ENCODE measurements around the gene PKP2. TPM values are rescaled to one million over a fixed set of nuclear protein-coding genes. Genes with fewer than 3 reads are reported as not detected.

Gene PKP2
- total and polyA plus RNA-seq, 2 experiments from 2014 or later, result 60.0 to 62.4 TPM

DNA sequence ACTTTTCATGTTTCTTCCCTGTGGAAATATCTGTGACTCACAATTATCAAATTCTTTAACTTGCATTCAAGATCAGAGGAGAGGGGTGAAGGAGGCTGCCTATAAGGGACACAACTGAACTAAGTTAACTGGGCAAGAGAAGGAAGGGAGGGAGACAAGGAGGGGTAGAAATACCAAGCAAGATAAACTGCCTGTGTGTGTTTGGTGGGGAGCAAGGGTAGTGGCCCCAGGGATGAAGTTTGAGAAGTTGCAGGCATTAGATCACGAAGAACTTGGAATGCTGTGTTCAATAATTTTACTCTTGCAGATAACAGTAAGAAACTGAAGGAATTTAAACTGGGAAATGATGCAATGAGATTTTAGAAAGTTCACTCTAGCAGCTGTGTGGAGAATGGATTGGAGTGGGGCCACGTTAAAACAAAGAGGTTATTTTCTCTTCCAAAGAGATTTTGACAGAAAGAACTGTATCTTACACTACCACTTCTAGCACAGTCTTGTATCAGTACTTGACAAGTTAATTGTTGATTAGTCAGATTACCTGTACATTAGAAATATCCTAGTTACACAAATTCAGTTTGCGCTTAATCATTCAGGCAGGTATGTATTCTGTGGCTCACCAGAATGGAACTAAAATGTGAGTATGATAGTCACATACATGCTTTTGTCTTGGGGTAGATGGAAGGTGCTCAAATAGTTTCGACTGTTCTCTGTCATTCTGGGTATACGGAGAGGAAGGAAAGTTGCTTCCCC lies 7.4 kb downstream of the PKP2 start:
- no peaks in the 10 kb centered on the region for H4K20me1 ChIP-seq (ENCODE audit: insufficient read depth, poor library complexity, severe bottlenecking)
- no peak overlapping the region for H2AFZ ChIP-seq
- no peak for DNase-seq (ENCODE audit: low spot score)
- 49% methylated on average over 5 of the region's 5 CpGs for WGBS (ENCODE audit: low lambda C conversion rate, missing lambda C conversion rate)
- H3K4me2 ChIP-seq, result peak overlapping the region; percentile 8
- no peaks in the 10 kb centered on the region for H3K27me3 ChIP-seq
- no peak for TF ChIP-seq CTCF (IDR thresholded peaks at IDR 0.05; ENCODE audit: poor library complexity)
- no peak for TF ChIP-seq EZH2 (IDR thresholded peaks at IDR 0.05; ENCODE audit: borderline replicate concordance)
- TF ChIP-seq EZH2phosphoT487 (IDR thresholded peaks at IDR 0.05; ENCODE audit: low read depth, severe bottlenecking, unreplicated experiment), result no peak
- no peak overlapping the region for H3K4me3 ChIP-seq
- no peaks in the 10 kb centered on the region for H3K9me3 ChIP-seq (ENCODE audit: low read depth)
- peak overlapping the region; percentile 13 for H3K27ac ChIP-seq
- peaks cover 75% of the 10 kb centered on the region for H3K79me2 ChIP-seq
- H3K4me1 ChIP-seq (ENCODE audit: insufficient read depth), result peaks cover 36% of the 10 kb centered on the region
- H3K9me2 ChIP-seq (replicated peaks; ENCODE audit: insufficient read depth), result no peaks in the 10 kb centered on the region
- H3K36me3 ChIP-seq (replicated peaks; ENCODE audit: insufficient read depth, low read depth), result no peaks in the 10 kb centered on the region

DNA sequence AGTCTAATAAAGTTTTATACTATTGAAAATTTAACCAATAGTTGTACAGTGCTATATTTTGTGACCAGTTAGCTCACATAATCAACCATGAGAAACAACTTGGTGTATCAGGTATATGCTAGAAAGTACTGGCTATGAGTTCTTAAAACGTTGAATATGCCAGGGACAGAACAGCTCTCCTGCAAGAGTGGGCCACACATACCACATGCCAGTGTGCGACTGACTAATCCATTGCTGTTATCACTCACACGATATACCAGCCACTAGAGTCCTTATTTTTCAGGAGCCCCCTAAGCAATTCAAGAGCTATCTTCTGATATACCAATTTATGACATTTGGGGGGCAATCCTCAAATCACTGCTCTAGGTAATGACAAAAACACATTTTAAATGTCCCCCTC lies 9.5 kb downstream of the PKP2 start:
- Histone ChIP-seq H3K27me3 (no peaks in the 10 kb centered on the region), H3K4me3 (no peak overlapping the region), H3K9me2 (replicated peaks; ENCODE audit: insufficient read depth) (no peaks in the 10 kb centered on the region), H3K4me2 (no peak overlapping the region), H3K79me2 (peaks cover 90% of the 10 kb centered on the region), H3K4me1 (ENCODE audit: insufficient read depth) (peaks cover 20% of the 10 kb centered on the region), H3K27ac (no peak overlapping the region), H2AFZ (no peak overlapping the region), H3K36me3 (replicated peaks; ENCODE audit: insufficient read depth, low read depth) (no peaks in the 10 kb centered on the region), H3K9me3 (ENCODE audit: low read depth) (no peaks in the 10 kb centered on the region), H4K20me1 (ENCODE audit: insufficient read depth, poor library complexity, severe bottlenecking) (no peaks in the 10 kb centered on the region)
- DNase-seq (ENCODE audit: low spot score), result no peak
- TF ChIP-seq EZH2 (IDR thresholded peaks at IDR 0.05; ENCODE audit: borderline replicate concordance), result no peak
- TF ChIP-seq EZH2phosphoT487 (IDR thresholded peaks at IDR 0.05; ENCODE audit: low read depth, severe bottlenecking, unreplicated experiment), result no peak
- no peak for TF ChIP-seq CTCF (IDR thresholded peaks at IDR 0.05; ENCODE audit: poor library complexity)
- 74% methylated on average over 3 of the region's 3 CpGs for WGBS (ENCODE audit: low lambda C conversion rate, missing lambda C conversion rate)

DNA sequence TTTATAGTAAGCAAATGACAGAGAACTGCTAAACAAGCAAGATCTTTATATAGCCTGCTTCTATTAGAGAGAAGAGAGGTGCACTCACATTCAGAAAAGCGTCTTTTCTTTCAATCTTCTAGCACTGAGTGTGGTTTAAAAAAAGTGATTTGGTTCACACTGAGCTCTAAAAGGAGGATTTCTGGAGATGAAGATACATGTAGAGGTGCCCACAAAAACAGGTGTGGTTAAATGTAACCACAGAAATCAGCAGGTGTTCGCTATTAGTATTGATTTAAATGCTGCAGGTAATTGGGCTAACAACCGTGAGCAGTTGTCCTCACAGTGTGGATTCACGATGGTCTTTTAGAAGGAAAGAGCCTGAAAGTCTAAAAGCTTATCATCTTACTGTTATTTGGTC lies 10.7 kb downstream of the PKP2 start:
- Histone ChIP-seq H3K9me3 (ENCODE audit: low read depth) (no peaks in the 10 kb centered on the region), H3K9me2 (replicated peaks; ENCODE audit: insufficient read depth) (no peaks in the 10 kb centered on the region), H3K4me2 (no peak overlapping the region), H4K20me1 (ENCODE audit: insufficient read depth, poor library complexity, severe bottlenecking) (no peaks in the 10 kb centered on the region), H3K27me3 (no peaks in the 10 kb centered on the region), H3K4me1 (ENCODE audit: insufficient read depth) (peaks cover 11% of the 10 kb centered on the region), H3K27ac (no peak overlapping the region), H3K36me3 (replicated peaks; ENCODE audit: insufficient read depth, low read depth) (no peaks in the 10 kb centered on the region), H3K4me3 (no peak overlapping the region), H3K79me2 (peaks cover 89% of the 10 kb centered on the region), H2AFZ (no peak overlapping the region)
- DNase-seq (ENCODE audit: low spot score), result no peak
- TF ChIP-seq CTCF (IDR thresholded peaks at IDR 0.05; ENCODE audit: poor library complexity), result no peak
- no peak for TF ChIP-seq EZH2 (IDR thresholded peaks at IDR 0.05; ENCODE audit: borderline replicate concordance)
- no peak for TF ChIP-seq EZH2phosphoT487 (IDR thresholded peaks at IDR 0.05; ENCODE audit: low read depth, severe bottlenecking, unreplicated experiment)
- 56% methylated on average over 4 of the region's 4 CpGs for WGBS (ENCODE audit: low lambda C conversion rate, missing lambda C conversion rate)
